Stimulated activated CD4-positive, alpha-beta T cell treated with anti-CD3 and anti-CD28 coated beads, Interleukin-1b, Interleukin-23, amount 100 ng/mL, for 1 hour (primary cell): ENCODE data around the gene UBE2E3.
"Not testable (repeated sequence)": the region's sequence is repeated elsewhere in the genome, so short reads cannot be mapped to it uniquely, and the experiment has no call there.

Experiments
- DNase-seq, 2 donors: peaks; one replicate each; pipeline ENCODE4 v3.0.0-alpha.2; 2020; ENCODE audit warnings: low read depth in 2 of 2

The UBE2E3 gene

DNA sequence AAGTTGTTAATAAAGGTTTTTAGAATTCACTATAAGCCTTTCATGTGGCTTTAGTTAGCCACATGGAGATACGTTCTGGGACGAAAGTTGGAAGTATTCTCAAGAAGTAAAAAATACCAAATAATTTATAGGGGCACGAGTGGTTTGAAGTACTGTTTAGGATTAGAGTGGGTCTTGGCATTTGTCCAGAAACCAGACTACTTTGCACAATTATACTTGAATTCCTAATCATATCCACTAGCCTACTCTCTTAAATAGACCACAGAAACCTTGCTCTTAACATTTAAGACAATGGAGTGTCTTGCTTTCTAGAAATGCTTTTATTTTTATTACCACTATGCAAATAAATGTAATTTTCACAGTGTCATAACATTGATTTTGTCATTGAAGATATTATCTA lies 44.6 kb downstream of the UBE2E3 start:
- DNase-seq = no peak

DNA sequence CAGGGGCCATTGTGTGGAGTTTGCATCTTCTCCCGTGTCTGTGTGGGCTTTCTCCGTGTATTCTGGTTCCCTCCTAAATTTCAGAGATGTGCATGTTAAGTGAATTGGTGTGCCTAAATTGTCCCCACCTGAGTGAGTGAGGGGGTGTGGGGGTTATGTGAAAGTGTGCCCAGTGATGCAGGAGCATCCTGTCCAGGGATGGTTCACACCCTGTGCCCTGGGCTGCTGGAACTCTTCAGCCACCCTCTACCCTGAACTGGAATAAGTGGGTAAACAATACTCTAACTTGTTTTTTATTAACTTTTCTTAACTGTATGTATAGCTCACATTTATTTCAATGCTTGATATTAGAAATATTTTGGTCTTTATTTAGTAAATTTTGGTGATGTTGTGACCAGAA lies 56.0 kb downstream of the UBE2E3 start:
- no peak for DNase-seq

DNA sequence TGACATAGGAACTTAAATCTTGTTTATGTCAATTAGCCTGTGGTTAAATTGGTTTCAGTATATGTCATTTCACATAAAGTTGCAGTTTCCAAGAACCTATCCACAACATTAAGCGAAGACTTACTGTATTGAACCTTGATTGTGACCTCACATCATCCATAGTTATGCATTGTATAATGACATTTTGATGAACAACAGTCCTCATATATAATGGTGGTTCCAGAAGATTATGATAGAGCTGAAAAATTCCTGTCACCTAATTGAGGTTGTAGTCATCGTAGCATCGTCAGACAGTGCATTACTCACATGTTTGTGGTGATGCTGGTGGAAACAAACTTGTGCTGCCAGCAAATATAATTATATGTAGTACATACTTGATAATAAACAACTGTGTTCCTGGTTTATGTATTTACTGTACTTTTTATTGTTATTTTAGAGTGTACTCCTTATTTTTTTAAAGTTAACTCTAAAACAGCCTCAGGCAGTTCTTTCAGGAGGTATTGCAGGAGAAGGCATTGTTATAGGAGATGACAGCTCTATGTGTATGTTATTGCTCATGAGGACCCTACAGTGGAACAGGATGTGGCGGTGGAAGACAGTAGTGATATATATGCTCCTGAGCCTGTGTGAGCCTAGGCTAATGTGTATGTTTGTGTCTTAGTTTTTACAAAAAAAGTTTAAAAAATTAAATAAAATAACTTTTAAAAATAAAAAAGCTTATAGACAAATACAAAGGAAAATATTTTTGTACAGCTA lies 56.6 kb downstream of the UBE2E3 start:
- no peak for DNase-seq

DNA sequence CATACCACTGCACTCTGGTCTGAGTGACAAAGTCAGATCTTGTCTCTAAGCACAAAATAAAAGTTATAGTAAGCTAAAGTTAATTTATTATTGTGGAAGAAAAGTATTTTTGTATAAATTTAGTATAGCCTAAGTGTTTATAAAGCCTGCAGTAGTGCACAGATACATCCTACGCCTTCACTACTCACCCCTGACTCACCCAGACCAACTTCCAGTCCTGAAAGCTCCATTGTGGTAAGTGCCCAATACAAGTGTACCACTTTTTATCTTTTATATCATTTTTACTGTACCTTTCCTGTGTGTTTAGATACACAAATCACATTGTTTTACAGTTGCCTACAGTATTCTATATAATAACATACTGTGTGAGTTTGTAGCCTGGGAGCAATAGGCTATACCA lies 57.5 kb downstream of the UBE2E3 start:
- no peak for DNase-seq

DNA sequence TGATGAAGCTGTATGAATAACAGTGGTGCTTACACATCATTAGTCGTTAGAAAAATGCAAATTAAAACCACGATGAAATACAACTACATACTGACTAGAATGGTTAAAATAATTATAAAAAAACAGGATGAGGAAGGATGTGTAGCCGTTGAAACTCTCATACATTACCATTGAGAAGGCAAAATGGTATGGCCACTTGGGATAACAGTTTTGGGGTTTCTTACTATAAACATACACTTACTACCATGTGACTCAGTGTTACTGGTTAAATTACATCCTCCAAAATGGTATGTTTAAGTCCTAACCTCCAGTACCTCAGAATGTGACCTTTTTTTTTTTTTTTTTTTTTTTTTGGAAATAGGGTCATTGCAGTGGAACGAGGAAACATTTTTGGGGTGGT lies 58.4 kb downstream of the UBE2E3 start:
- DNase-seq = no peak

DNA sequence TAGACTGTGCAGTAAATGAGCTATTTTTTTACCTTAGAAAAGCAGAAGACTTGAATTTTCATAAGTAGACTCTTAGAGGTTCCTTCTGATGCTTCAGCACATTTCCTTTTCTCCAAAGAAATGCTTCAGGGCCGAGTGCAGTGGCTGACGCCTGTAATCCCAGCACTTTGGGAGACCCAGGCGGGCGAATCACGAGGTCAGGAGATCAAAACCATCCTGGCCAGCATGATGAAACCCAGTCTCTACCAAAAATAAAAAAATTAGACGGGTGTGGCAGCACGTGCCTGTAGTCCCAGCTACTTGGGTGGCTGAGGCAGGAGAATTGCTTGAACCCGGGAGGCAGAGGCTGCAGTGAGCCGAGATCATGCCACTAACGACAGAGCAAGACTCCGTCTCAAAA lies 60.4 kb downstream of the UBE2E3 start:
- DNase-seq = not testable (repeated sequence)

DNA sequence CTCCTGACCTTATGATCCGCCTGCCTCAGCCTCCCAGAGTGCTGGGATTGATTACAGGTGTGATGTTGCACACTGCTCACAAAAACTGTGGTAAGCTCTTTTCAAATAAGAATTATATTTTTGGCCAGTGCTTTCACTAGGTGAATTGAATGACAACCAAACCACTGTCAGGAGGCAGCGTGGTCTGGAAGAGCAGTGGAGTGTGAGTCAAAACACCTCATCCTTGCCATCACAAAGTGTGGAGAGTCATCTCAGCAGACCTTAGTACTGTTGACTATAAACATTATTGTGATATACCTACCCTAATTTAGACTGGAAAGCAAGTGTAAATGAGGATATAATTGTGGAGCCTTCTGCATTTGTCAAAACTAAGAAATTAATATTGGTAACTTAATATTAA lies 61.3 kb downstream of the UBE2E3 start:
- DNase-seq = no peak

DNA sequence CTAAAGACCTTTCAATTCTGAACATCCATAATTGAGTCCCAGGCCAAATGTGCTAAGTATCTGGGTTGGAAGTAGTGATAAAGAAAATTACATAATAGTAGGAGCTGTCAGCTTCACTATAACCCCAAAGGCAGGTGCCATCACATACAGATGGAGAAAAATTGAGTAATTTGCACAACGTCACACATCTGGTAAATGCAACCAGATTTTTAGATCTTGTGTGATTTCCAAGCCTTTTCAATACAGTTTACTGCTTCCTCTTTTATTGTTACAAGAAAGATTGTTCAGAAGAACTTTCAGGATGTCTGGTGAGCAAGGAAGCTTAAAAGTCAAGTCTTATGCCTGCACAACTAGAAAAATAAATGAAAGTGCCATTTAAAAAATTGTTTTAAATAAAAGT lies 62.3 kb downstream of the UBE2E3 start:
- DNase-seq = no peak

DNA sequence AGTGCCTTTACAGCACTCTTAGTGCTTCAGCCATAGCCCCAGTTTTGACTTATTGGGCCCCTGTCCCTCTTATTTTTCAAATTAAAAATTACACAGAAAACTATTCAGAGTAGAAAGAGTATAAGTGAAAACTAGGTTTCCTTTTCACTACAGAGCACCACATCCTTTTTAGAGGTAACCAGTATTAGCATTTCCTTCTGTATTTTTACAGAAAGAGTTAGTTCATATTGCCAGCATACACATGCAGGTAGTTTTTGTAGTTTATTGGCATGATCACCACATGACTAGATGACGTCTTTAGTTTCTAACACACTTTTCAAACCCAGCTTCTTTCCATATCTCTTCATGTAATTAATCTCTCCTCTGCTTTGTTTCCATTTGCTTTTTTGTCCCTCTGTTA lies 66.4 kb downstream of the UBE2E3 start:
- no peak for DNase-seq

DNA sequence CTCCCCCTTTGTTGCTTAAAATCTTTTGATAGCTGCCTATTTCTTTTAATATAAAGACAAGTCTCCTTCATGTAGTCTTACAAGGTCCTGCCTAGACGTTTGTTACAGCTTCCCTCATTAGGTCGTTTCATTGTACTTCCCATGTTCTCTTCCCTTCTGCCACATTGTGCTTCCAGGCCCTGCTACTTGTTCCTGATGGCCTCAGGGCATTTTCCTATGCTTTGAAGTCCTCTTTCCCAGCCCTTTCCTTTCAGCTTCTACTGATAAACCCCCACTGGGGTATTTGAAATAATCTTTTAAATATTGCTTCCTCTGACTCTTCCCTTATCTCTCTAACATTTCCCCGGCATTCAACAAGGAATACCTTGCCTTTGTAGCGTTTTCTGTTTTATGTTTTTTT lies 67.4 kb downstream of the UBE2E3 start:
- no peak for DNase-seq

DNA sequence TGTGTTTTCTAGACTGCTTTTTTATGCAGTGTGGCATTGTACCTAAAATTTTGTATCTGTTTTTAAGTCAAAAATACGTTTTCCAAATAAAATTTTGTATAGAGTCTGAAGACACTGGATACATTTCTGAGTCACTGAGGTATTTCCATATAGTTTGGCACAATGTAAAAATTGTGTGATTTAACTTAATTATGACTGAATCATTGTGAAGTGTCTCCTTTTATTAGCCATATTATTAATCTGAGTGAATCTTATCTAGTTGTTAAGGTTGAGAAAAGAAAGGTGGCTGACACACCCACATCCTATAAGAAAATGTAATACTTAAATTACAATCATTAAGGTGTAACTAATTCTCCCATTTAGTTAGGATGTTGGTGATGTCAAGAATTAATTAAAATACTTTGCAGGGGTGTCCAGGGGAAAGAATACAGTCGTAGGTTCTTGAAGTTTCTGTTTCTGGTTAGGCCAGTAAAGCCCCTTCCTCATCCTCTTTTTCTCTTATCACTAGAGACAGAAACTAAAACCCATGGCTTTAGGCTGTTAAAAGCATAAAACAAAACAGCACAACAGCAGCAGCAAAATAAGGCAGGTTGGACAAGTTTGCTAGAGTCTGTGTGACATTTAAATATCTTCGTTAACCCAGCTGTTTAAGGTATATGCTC lies 71.6 kb downstream of the UBE2E3 start:
- DNase-seq = no peak

DNA sequence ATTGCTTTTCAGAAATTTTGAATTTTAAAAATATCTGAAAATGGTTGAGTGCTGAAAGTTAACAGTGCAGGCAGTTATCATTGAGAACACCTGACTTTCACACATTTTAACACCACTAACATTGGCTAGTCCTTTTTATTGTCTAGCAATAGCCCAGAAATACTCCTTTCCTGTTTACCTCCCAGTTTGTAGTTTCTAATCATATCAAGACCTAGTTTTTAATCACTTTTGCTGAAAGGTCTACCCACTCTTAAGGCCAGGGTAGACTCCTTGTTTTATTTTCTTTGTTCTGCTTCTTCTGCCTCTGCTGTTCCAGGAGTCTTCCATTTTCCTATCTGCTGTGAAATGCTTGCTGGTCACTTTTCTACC lies 72.1 kb downstream of the UBE2E3 start:
- no peak for DNase-seq

DNA sequence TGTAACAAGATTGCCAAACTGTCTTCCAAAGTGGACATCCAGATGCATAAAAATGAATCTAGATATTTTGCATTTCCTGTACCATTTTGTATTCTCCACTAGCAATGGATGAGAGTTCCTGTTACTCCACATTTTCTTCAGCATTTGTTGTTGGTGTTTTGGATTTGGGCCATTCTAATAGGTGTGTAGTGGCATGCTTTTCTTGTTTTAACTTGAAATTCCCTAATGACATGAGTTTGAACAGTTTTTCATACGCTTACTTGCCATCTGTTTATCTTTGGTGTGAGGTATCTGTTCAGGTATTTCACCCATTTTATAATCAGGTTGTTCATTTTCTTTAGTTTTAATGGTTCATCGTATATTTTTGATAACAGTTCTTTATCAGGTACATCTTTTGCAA lies 73.9 kb downstream of the UBE2E3 start:
- DNase-seq = no peak

DNA sequence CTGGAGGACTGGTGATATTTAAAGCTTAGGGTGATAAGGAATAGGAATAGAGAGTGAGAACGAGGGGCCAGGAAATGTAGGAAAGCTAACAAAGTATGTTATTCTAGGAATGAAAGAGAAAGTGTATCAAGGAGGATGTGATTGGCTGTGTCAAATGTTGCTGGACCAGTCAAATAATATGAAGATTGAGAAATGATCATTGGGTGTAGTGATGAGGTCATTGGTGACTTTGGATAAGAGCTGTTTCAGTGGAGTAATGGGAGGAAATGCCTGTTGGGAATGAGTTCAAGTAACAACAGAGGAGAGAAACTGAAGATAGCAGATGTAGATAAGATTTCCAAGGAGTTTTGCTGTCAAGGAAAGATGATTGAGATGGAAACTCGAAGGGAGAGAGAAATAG lies 74.4 kb downstream of the UBE2E3 start:
- no peak for DNase-seq

DNA sequence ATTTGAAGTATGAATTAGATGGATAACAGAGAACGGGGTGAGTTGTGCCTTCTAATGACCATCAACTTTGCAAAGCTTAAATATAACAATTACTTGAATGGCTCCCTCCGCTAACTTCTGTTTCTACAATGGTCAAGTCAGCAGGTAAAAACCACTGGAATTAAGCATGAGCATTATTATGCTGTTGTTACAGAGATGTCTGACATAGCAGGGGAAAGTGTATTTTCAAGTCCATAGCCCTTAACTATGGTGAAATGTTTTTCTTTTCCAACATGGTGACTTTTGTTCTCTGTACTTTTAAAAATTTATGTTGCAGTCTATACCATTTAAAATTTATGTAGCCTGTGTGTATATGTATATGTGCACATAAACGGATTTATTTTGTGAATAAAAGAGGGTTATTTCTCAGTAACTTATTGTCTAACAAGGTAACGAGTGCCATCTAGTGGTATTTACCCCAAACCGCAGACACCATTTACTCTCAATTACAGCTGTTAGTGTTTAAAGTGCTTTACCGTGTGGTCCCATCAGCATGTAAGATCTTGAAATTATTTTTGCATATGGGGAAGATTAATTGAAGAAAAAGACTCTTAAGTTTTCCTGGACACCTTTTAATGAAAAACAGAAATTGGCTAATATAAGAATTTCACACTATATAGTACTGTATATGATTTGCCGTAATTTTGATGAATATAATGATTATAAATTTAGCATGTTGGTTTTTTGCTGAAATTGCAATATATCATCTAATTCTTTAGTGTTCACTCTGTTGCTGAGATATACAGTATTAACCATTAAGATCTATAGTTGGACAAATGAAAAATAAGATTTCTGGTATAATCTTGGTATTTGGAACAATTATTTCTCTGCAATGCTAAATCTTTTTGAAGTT lies 78.2 kb downstream of the UBE2E3 start:
- no peak for DNase-seq

DNA sequence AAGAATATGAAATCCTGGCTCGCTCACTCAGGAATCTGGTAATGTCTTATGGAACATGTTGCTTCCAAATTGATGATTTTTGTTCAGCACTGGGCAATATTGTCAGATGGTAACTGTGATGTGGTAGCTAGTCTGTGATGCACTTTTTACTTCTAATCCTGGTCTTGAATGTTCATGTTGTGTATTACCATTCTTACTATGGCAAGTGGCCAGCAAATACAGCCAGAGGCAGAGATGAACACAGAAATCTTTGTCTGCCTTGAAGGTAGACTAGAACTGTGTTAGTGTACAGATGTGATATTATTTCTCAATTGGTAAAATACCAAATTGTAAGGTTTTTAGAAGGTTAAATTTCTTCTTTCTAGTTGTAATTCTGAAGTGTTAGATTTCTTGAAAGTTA lies 83.3 kb downstream of the UBE2E3 start:
- no peak for DNase-seq

DNA sequence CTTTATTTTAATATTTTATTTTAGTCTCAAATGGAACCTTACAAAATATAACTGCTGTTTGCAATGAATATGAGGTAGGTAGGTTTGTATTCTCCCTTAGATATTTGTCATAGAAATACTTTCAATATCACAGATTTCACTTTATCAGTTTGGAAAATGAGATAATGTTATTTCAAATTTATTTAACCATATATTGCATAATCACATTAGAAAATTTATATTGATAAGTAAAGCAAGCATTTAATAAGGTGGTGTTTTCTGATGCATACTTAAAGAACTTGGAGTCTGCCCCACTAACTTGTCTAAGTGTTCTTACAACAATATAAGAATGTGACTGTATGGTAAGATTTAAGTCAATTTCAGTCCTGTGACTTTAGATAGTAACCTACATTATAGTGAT lies 85.1 kb downstream of the UBE2E3 start:
- no peak for DNase-seq

DNA sequence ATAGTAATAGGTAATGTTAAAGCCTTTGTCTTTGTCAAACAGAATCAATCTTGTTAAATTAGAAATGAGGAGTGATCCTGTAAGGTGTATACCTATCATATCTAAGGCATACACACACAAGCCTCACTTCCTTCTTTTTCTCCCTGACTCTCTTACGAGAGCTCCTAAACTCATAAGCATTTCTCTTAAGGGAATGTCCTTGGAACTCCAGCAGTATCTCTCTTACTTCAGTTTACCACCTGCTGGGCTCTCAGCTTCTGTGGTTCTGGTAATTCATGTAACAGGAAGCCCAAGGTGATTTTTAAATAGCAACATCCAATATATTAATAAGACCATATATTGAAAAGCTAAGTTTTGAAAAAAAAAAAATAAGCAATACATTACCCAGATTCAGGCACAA lies 85.9 kb downstream of the UBE2E3 start:
- no peak for DNase-seq

DNA sequence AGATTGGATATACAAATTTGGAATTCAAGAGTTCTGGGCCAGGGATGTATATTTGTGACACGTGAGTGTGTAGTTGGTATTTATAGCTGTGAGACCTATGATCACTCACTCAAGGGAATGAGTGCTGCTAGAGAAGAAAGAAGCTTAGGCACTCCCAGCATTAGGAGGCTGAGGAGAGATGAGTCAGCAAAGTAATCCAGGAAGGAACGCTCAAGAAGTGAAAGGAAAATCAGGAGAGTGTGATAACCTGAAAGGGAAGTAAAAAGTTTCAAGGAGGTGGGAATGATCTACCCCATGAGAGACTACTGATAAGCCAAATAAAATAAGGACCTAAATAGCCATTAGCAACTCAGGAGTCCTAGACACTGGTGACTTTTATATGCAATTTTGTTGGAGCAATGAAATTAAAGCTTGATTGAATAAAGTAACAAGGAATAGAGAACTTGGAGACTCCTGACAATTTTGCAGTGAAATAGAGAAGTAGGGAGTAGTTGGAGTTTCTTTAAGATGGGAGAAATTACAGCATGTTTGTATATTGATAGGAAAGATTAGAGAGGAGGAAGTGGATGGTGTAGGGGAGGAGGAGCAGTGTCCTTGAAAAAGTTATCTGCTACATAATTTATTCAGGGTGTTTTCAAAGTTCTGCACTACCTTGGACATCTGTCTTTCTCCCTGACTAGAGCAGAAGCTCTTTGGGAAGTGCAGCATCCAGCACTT lies 89.9 kb downstream of the UBE2E3 start:
- no peak for DNase-seq

DNA sequence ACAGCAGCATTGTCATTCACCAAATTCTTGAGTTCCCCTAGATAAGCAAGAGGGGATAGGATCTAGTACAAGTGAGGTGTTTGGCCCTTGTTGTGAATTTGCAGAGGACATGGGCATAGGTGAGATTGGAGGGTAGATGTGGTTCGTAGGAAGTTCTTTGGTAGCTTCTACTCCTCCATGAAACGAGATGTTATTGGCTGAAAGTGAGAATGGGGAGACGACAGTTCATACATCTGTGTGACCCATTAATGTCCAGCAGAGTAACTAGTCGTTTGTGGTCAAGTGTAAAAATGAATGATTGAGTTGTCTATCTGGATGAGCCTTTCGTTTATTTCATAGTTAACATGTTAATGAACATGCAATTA lies 90.4 kb downstream of the UBE2E3 start:
- DNase-seq = no peak

DNA sequence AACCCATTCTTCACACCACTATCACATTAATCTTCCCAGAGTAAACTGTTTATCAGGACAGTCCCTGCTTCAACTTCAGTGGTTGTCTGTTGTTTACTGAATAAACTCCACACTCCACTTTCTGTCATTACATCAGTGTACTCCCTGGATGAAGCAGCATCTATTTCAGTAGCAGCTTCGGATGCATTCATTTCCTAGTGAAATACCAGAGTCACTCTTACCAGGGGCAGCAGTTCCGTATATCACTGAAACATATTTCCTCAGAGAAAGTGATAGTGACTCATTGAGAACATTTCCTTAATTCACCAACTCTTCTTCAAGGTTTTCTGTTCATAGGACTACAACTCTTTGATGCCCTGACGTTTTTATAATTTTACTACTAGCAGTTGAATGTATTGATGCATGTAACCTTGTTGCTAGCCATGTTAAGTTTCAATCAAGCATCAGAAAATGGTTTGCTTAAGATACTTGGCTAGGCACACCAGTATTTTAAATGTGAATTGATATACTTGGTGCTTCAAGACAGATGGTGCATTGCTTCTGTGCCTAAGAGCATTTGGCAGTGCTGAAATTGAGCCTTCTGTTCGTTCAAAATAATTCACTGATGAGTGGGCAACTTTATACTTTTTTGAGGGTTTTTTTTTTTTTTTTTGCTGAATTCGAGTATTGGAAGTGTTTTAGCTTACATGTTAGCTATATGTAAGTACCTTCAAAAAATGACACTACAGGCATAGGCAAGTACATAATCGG lies 92.3 kb downstream of the UBE2E3 start:
- no peak for DNase-seq

DNA sequence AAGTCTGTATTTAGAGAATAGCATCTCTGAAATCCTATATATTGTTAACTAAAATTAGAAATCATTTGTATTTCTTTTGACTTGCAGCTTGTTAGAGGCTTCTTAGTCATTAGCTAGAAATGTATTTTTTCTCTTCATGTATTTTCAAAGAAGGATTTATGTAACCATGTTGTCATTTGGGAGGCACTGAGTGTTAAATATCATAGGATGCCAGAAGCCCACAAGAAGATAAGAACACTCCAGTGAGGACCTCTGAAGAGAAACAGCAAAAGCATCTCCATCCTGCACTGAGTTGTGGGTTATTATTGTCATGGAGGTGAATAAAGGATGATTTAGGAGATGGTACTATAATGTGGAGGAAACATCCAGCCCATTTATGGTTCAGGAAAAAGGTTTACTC lies 93.5 kb downstream of the UBE2E3 start:
- no peak for DNase-seq
